Keratinocyte (primary cell): ENCODE measurements around the gene NECTIN3.

Experiments used
- EZH2 ChIP-seq: IDR thresholded peaks from one replicate; pipeline ENCODE4 v1.6.1; 2012; ENCODE audit warnings: inconsistent platforms, mild to moderate bottlenecking, low read length, moderate library complexity
- TF ChIP-seq, protein P1 (sequence below), 3 experiments: IDR thresholded peaks in 1 of 3; conservative IDR thresholded peaks in 1 of 3; optimal IDR thresholded peaks in 1 of 3; 2 replicates in 2 of 3; 3 replicates in 1 of 3; pipeline versions ENCODE3 to v1.5.1; 2011; ENCODE audit warnings: low read length in 3 of 3, mild to moderate bottlenecking in 3 of 3, moderate library complexity in 2 of 3, control low read depth in 1 of 3, inconsistent platforms in 1 of 3; ENCODE audit not compliant: insufficient read depth in 2 of 3; ENCODE audit errors: extremely low read depth in 1 of 3

GRCh38 chr3:111047042-111047441 lies 24.6 kb upstream of the NECTIN3 start:
- TF ChIP-seq, protein P1, sequence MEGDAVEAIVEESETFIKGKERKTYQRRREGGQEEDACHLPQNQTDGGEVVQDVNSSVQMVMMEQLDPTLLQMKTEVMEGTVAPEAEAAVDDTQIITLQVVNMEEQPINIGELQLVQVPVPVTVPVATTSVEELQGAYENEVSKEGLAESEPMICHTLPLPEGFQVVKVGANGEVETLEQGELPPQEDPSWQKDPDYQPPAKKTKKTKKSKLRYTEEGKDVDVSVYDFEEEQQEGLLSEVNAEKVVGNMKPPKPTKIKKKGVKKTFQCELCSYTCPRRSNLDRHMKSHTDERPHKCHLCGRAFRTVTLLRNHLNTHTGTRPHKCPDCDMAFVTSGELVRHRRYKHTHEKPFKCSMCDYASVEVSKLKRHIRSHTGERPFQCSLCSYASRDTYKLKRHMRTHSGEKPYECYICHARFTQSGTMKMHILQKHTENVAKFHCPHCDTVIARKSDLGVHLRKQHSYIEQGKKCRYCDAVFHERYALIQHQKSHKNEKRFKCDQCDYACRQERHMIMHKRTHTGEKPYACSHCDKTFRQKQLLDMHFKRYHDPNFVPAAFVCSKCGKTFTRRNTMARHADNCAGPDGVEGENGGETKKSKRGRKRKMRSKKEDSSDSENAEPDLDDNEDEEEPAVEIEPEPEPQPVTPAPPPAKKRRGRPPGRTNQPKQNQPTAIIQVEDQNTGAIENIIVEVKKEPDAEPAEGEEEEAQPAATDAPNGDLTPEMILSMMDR (optimal IDR thresholded peaks at IDR 0.05 in 1 of 3, IDR thresholded peaks at IDR 0.05 in 1 of 3, conservative IDR thresholded peaks at IDR 0.05 in 1 of 3; ENCODE audit: extremely low read depth in 1 of 3, insufficient read depth in 2 of 3, low read length in 3 of 3), result no peak
- TF ChIP-seq EZH2, result no peak
